ENCODE results near the gene SH2D4B.

The SH2D4B gene

DNA sequence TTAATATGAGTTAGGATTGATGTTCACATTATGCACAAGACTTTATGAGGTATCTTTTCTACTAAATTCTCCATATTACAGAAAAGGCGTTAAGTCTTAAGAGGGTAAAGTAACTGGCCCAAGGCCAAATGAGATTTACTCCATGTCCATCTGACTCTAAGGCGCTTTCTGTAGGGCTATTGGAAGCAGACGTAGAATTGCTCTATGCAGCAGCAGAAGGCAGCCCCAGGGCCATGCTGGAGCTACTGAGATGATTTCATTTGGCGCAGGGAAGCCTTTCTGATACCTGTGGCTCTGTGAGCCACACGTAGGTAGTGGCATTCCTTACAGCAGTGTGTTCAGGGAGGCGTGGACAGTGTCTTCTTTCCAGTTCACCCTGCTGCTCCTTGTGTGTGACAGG is 133.1 kb downstream of the SH2D4B start:
- TF ChIP-seq, protein P1, sequence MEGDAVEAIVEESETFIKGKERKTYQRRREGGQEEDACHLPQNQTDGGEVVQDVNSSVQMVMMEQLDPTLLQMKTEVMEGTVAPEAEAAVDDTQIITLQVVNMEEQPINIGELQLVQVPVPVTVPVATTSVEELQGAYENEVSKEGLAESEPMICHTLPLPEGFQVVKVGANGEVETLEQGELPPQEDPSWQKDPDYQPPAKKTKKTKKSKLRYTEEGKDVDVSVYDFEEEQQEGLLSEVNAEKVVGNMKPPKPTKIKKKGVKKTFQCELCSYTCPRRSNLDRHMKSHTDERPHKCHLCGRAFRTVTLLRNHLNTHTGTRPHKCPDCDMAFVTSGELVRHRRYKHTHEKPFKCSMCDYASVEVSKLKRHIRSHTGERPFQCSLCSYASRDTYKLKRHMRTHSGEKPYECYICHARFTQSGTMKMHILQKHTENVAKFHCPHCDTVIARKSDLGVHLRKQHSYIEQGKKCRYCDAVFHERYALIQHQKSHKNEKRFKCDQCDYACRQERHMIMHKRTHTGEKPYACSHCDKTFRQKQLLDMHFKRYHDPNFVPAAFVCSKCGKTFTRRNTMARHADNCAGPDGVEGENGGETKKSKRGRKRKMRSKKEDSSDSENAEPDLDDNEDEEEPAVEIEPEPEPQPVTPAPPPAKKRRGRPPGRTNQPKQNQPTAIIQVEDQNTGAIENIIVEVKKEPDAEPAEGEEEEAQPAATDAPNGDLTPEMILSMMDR (conservative IDR thresholded peaks at IDR 0.05; ENCODE audit: low read depth) = no peak
- ChIA-PET CTCF (interaction anchor here (2.1 kb wide), 1 partner anchor 8 kb away, joined by 15 read pairs; no protein-coding TSS in a partner anchor), POLR2A (ENCODE audit: low non-redundant PET) (no interaction called here)
- no peak for DNase-seq (ENCODE audit: low spot score)
- no peak overlapping the region for H3K27ac ChIP-seq

DNA sequence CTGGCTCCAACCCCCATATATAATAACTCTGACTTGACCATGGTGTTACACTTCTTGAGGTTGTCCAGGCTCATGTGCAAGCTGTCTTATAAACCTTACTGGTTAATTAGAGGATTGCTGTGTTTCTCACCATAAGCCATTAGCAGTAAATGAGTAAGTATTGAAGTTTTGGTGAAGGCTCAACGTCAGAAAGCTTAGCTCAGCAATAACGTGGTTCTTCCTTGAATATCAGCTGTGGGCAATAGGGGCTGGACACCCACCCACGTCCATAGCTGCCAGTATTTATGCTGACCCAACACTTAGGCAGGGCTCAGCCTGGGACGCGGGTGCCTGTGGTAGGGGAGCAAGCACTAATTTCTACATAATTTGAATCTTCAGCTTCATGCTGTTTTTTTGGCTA is 134.1 kb downstream of the SH2D4B start:
- POLR2A ChIA-PET (ENCODE audit: low non-redundant PET) = no interaction called here
- TF ChIP-seq, protein P1 (conservative IDR thresholded peaks at IDR 0.05; ENCODE audit: low read depth) = no peak
- no peak overlapping the region for H3K27ac ChIP-seq
- DNase-seq (ENCODE audit: low spot score) = no peak
- CTCF ChIA-PET = interaction anchor here (0.7 to 2.1 kb wide), 3 partner anchors 9 to 1229 kb away, joined by 3 to 15 read pairs (median 4); no protein-coding TSS in a partner anchor

DNA sequence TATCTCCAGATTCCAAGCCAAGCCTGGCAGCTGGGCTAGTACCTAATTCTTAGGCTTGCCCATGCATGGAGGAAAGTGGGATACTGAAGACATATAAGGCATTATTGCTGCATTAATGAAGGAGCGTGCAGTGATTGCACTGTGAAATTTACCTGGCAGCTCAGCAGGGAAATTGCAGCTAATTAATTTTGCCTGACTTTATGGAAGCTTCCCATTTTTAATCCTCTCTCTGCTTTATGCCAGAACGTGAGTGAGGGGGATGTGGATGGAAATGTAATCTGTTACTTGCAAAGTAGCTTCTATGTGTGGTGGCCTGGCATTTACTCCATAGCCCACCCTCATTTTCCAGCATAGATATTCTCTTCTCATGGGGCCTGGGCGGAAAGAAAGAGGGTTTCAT is 134.9 kb downstream of the SH2D4B start:
- H3K27ac ChIP-seq = no peak overlapping the region
- CTCF ChIA-PET = interaction anchor here (2.1 kb wide), 1 partner anchor 10 kb away, joined by 15 read pairs; no protein-coding TSS in a partner anchor
- DNase-seq (ENCODE audit: low spot score) = no peak
- TF ChIP-seq, protein P1 (conservative IDR thresholded peaks at IDR 0.05; ENCODE audit: low read depth) = no peak
- POLR2A ChIA-PET (ENCODE audit: low non-redundant PET) = no interaction called here

DNA sequence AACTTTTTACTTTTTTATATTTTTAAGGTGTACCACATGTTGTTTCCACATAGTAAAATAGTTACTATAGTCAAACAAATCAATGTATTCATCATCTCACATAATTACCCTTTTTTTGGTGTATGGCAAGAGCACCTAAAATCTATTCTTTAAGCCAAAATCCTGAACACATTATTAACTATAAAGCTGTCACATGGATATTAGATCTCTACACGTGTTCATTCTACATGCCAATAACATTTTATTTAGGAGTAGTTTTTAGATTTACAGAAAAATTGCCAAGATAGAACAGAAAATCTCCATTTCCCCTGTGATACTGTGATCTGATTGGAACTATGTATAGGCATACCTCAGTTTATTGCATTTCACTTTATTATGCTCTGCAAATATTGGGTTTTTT is 137.1 kb downstream of the SH2D4B start:
- ChIA-PET POLR2A (ENCODE audit: low non-redundant PET) (no interaction called here), CTCF (interaction anchor here (0.6 to 1.2 kb wide), 2 partner anchors 12 to 777 kb away, joined by 4 to 8 read pairs; no protein-coding TSS in a partner anchor)
- TF ChIP-seq, protein P1 (conservative IDR thresholded peaks at IDR 0.05; ENCODE audit: low read depth) = no peak
- H3K27ac ChIP-seq = no peak overlapping the region
- DNase-seq (ENCODE audit: low spot score) = no peak

DNA sequence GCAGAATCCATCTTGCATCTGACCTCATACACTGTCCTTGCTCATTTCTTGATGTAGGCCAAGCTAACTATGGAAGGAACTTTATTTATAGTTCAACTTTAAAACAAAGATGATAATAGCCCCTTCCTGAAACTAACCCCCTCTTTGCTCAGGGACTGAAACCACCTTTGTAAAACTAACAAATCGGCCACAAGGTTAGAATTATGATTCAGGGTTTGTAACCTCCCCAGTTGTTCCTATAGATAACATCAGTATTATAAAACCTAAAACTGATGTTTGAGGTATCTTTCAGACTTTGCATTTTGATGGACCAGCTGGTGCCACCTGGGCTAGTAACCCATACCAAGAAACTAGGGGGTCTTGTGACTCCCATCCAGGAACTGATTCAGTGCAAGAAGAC is 143.4 kb downstream of the SH2D4B start:
- H3K27ac ChIP-seq = no peak overlapping the region
- no peak for DNase-seq (ENCODE audit: low spot score)
- TF ChIP-seq, protein P1 (conservative IDR thresholded peaks at IDR 0.05; ENCODE audit: low read depth) = no peak
- ChIA-PET CTCF (interaction anchor here (0.5 kb wide), 1 partner anchor 623 kb away, joined by 4 read pairs; no protein-coding TSS in a partner anchor), POLR2A (ENCODE audit: low non-redundant PET) (no interaction called here)

DNA sequence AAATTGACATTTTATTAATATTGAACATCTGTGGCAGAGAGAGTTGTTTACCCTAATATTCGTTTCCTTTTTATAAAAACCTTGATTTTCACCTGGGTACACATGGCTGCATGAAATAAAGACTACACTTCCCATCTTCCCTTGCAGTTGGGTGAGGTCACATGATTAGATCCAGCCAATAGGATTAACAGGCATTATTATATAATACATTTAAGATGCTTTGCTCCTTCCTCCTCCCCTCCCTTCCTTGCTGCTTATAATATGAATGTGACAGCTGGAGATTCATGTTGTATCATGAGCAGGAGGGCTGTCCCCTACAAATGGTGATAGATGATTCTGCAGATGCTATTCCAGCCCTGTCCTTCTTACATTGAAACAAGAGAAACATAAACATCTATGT is 146.6 kb downstream of the SH2D4B start:
- ChIA-PET CTCF (no interaction called here), POLR2A (ENCODE audit: low non-redundant PET) (no interaction called here)
- peak; percentile 79 for DNase-seq (ENCODE audit: low spot score)
- H3K27ac ChIP-seq = no peak overlapping the region
- TF ChIP-seq, protein P1 (conservative IDR thresholded peaks at IDR 0.05; ENCODE audit: low read depth) = no peak
